PC-9 (cell line): ENCODE results near the gene CDH13.

Experiments
- CTCF ChIP-seq: fragments of 200-600 bp; sonication (generic); conservative IDR thresholded peaks from 2 replicates; pipeline ENCODE4 v1.6.1; 2017; ENCODE audit warnings: mixed run types, antibody characterized with exemption, mild to moderate bottlenecking, moderate library complexity
- EZH2 ChIP-seq: fragments of 200-600 bp; sonication (generic); IDR thresholded peaks from 2 replicates; pipeline ENCODE4 v1.8.0; 2017; ENCODE audit warnings: antibody characterized with exemption, low read depth

- no peak for TF ChIP-seq CTCF
- no peak for TF ChIP-seq EZH2
These were observed 1060.0 kb downstream of the CDH13 start for GRCh38 chr16:83686726-83687125.
